Cardiac fibroblast (primary cell): Measurements from ENCODE around the gene ATF5.
"Not testable (repeated sequence)": the region's sequence is repeated elsewhere in the genome, so short reads cannot be mapped to it uniquely, and the experiment has no call there.

Source experiments
- DNase-seq, 2 donors: peaks; one replicate each; pipeline versions ENCODE4 v3.0.0 to v3.0.0-alpha.2; 2010; ENCODE audit warnings: low read depth in 2 of 2
- H3K4me3 ChIP-seq, 2 donors: replicated peaks in 1 of 2; 1 replicate in 1 of 2; 2 replicates in 1 of 2; pipeline ENCODE4 v1.5.1; 2011; ENCODE audit warnings: low read depth in 2 of 2, low read length in 2 of 2, mild to moderate bottlenecking in 2 of 2, moderate library complexity in 1 of 2
- TF ChIP-seq, protein P1 (sequence below): IDR thresholded peaks from one replicate; pipeline ENCODE4 v1.5.1; 2011; ENCODE audit warnings: low read depth, mild to moderate bottlenecking, low read length, inconsistent platforms

Gene ATF5

GRCh38 chr19:49954933-49955332, 25.9 kb downstream of the ATF5 start:
- H3K4me3 ChIP-seq: no peak overlapping the region
- DNase-seq: no peak
- TF ChIP-seq, protein P1, sequence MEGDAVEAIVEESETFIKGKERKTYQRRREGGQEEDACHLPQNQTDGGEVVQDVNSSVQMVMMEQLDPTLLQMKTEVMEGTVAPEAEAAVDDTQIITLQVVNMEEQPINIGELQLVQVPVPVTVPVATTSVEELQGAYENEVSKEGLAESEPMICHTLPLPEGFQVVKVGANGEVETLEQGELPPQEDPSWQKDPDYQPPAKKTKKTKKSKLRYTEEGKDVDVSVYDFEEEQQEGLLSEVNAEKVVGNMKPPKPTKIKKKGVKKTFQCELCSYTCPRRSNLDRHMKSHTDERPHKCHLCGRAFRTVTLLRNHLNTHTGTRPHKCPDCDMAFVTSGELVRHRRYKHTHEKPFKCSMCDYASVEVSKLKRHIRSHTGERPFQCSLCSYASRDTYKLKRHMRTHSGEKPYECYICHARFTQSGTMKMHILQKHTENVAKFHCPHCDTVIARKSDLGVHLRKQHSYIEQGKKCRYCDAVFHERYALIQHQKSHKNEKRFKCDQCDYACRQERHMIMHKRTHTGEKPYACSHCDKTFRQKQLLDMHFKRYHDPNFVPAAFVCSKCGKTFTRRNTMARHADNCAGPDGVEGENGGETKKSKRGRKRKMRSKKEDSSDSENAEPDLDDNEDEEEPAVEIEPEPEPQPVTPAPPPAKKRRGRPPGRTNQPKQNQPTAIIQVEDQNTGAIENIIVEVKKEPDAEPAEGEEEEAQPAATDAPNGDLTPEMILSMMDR: no peak

DNA sequence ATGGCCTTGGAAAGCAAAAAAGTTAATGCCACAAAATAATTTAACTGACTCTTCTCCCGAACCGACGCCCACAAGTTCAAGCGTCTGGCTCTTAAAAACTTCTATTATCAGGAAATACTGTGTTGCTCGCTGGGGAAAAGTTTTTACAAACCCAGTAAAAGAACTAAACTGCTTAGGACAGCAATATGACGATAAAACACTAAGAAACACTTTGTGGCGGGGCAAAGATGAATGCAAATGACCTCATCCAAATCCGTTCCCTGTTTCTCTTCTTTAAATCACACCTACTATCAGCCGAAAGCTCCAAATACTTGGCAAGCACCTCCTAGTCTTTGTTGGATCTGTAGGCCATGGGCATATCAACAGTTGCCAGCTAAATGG, 27.1 kb downstream of the ATF5 start:
- DNase-seq: no peak
- TF ChIP-seq, protein P1: no peak
- no peak overlapping the region for H3K4me3 ChIP-seq

GRCh38 chr19:49957262-49957915, 28.4 kb downstream of the ATF5 start:
- no peak for DNase-seq
- TF ChIP-seq, protein P1: no peak
- no peak overlapping the region for H3K4me3 ChIP-seq

DNA sequence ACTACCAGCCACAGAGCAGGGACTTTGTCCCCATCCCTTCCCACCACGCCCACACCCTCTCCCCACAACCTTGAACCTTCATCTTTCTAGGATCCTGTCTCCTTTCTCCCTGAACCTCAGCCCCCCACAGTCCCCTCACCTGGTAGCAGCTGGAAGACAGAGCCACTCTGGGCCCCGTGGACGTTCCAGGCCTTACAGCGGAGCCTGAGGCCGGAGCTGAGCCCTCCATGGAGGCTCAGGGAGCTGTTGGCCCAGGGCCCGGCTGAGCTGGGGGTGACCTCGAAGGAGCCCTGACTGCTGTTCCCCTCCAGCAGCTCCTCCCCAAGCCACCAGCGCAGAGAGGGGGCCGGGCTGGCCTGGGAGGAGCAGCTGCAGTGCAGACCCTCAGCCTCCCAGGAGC, 29.1 kb downstream of the ATF5 start:
- not testable (repeated sequence) for DNase-seq, H3K4me3 ChIP-seq

DNA sequence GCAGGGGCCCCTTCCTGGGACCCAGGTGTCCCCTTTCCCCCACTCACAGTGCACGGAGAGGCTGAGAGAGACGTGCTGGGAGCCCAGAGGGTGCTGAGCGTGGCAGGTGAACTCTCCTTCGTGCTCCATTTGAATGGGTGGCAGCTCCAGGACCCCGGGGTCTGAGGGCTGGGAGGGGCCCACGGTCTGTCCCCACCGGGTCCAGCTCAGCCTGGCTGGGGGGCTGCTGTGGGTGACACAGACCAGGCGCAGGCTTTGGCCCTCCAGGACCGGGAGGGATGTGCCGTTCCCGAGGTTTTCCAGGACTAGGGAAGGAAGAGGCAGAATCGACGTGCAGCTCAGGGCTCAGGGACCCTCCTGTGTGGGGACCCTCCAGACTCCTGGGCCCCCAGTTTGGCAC, 29.6 kb downstream of the ATF5 start:
- not testable (repeated sequence) for DNase-seq, H3K4me3 ChIP-seq

- DNase-seq, H3K4me3 ChIP-seq: not testable (repeated sequence)
These were observed 30.9 kb downstream of the ATF5 start for GRCh38 chr19:49959892-49960291.

- H3K4me3 ChIP-seq, DNase-seq: not testable (repeated sequence)
These were observed 32.0 kb downstream of the ATF5 start, which contains the start of gene SIGLEC11 for GRCh38 chr19:49960980-49961379. Gene SIGLEC11 (minus strand): TSS chr19:49961172. CDS start chr19:49961081, 91 bp downstream.

- DNase-seq: no peak
- H3K4me3 ChIP-seq: no peak overlapping the region
- TF ChIP-seq, protein P1: no peak
These were observed 39.4 kb downstream of the ATF5 start for GRCh38 chr19:49968279-49968922.

GRCh38 chr19:49969355-49969754, 40.4 kb downstream of the ATF5 start:
- DNase-seq, H3K4me3 ChIP-seq: not testable (repeated sequence)
